GM18520 (cell line): Measurements from ENCODE around the gene KIR3DL1.
"Not testable (repeated sequence)": the region's sequence is repeated elsewhere in the genome, so short reads cannot be mapped to it uniquely, and the experiment has no call there.

ENCODE experiments used
- ATAC-seq: cut with Tn5 transposase; IDR thresholded peaks from one replicate; pipeline ENCODE4 v1.9.1; 2021; ENCODE audit not compliant: unreplicated experiment

The KIR3DL1 gene

DNA sequence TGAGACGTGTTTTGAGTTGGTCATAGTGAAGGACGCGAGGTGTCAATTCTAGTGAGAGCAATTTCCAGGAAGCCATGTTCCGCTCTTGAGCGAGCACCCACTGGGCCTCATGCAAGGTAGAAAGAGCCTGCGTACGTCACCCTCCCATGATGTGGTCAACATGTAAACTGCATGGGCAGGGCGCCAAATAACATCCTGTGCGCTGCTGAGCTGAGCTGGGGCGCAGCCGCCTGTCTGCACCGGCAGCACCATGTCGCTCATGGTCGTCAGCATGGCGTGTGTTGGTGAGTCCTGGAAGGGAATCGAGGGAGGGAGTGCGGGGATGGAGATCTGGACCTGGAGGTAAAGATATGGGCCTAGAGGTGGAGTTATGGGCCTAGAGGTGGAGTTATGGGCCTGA, at the start of gene KIR3DL1:
TSS of gene KIR3DL1 (plus strand) at position 218 of the 400 bp plus-strand sequence.
- ATAC-seq, result not testable (repeated sequence)

DNA sequence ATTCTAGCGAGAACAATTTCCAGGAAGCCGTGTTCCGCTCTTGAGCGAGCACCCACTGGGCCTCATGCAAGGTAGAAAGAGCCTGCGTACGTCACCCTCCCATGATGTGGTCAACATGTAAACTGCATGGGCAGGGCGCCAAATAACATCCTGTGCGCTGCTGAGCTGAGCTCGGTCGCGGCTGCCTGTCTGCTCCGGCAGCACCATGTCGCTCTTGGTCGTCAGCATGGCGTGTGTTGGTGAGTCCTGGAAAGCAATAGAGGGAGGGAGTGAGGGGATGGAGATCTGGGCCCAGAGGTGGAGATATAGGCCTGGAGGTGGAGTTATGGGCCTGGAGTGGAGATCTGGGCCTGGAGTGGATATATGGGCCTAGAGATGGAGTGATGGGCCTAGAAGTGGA, 46.6 kb upstream of the KIR3DL1 start, which contains the start of gene KIR2DL1:
TSS of gene KIR2DL1 (plus strand) at position 148 of the 400 bp plus-strand sequence. CDS start at position 206, 58 bp downstream.
- ATAC-seq, result not testable (repeated sequence)

DNA sequence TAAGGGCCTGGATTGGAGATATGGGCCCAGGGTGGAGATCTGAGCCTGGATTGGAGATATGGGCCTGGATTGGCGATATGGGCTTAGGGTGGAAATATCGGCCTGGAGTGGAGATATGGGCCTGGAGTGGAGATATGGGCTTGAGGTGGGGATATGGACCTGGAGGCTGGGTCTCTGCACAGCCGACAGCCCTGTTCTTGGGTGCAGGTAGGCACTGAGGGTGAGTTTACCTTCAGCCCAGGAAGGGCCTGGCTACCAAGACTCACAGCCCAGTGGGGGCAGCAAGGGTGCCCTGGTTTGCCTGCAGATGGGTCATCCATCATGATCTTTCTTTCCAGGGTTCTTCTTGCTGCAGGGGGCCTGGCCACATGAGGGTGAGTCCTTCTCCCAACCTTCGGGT, 45.8 kb upstream of the KIR3DL1 start:
- not testable (repeated sequence) for ATAC-seq

DNA sequence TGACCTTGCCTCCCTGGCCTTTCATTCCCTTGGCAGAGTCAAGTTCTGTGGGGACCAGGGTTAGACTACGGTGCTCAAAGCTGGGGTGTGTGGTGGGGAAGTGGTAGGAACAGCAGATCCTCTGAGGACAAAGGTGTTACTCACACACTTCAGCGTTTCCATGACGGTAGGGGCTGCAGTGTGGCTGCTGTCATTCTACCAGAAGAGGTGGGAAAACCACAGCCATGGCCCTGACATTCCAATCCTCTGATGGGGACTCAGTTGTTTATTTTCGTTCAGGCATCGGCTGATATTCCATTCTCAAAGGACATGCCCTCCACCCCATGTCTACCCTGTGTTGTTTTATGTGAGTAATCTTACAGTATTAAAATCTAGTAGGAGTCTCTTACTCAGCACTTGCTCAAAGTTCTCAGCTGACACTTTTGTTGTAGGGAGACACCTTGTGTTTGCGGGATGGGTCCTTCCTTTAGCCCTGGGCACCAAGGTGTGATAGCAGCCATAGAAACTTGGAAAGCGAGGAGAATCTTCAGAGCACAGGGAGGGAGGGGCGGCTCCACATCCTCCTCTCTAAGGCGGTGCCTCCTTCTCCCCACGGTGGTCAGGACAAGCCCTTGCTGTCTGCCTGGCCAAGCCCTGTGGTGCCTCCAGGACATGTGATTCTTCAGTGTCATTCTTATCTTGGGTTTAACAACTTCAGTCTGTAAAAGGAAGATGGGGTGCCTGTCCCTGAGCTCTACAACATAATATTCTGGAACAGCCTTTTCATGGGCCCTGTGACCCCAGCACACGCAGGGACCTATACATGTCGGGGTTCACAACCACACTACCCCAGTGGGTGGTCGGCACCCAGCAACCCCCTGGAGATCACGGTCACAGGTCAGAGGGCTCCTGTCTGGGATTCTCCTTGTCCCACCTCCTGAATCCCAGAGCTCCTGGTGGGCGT, 45.0 kb upstream of the KIR3DL1 start:
- ATAC-seq, result not testable (repeated sequence)

DNA sequence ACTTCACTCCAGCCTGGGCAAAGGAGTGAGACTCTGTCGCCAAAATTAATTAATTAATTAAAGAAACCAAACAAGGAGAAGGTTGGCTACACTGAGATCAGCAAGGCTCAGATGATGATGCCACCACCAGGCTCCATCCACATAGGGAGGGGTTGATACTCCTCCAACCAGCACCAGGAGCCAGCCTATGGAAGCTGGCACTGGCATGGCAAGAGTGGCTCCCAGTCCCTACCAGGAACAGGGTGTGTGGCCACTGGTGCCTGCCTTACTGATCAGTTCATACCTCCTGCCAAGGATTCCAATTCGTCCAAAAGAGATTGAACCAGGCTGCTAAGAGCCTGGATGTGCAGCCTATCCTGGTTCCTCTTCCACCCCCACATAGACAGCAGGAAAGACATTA, 43.6 kb upstream of the KIR3DL1 start:
- not testable (repeated sequence) for ATAC-seq

DNA sequence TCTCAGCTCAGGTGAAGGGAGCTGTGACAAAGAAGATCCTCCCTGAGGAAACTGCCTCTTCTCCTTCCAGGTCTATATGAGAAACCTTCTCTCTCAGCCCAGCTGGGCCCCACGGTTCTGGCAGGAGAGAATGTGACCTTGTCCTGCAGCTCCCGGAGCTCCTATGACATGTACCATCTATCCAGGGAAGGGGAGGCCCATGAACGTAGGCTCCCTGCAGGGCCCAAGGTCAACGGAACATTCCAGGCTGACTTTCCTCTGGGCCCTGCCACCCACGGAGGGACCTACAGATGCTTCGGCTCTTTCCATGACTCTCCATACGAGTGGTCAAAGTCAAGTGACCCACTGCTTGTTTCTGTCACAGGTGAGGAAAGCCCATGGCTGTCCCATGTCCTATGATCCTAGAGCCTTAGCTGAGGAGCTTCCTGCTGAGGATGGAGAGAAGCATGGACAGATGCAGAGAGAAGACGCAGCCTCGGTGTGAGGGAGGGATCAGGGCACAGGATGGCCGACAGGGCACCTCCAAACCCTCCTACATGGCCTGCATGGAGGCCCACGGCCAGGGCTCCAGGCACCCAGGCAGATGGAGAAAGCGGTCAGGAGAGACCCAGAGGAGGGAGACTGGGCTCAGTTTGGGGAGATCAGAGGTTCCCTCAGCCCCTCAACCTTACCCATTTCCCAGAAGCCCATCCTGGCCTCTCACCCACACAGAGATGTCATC, 41.0 kb upstream of the KIR3DL1 start:
- not testable (repeated sequence) for ATAC-seq

DNA sequence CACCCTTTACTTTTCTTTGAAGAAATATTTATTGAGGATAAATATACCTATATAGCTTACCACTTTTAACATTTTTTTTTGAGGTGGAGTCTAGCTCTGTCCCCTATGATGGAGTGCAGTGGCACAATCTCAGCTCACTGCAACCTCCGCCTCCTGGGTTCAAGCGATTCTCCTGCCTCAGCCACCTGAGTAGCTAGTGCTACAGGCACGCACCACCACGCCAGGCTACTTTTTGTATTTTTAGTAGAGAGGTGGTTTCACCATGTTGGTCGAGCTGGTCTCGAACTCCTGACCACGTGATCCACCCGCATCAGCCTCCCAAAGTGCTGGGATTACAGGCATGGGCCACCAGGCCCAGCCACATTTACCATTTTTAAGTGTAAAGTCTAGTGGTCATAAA, 40.4 kb upstream of the KIR3DL1 start:
- not testable (repeated sequence) for ATAC-seq

DNA sequence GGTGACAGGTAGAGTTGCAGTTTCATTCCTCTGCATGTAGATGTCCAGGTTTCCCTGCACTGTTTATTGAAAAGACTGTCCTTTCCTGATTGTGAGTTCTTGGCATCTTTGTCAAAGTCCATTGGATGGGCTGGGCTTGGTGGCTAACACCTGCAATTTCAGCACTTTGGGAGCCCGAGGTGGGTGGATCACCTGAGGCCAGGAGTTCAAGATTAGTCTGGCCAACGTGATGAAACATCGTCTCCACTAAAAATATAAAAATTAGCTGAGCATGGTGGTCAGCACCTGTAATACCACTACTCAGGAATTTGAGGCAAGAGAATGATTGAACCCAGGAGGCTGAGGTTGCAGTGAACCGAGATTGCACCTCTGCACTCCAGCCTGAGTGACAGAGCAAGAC, 38.4 kb upstream of the KIR3DL1 start:
- not testable (repeated sequence) for ATAC-seq

DNA sequence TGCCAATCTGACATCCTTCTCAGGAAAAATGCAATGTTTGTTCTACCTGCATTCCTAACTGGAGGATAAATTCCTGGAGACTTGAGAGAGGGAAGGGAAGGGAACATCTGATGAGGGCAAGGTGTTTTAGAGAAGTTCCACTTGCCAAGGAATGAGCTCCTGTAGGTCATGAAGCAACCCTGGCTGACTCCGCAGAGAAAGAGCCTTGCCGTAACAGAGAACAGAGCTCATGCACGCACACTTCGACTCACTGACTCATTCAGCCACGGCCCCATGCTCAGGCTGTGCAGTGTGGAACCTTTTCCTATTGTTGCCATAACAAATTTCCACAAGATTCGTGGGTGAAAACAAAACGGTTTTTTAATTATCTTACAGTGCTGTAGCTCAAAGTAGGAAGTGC, 37.4 kb upstream of the KIR3DL1 start:
- not testable (repeated sequence) for ATAC-seq

DNA sequence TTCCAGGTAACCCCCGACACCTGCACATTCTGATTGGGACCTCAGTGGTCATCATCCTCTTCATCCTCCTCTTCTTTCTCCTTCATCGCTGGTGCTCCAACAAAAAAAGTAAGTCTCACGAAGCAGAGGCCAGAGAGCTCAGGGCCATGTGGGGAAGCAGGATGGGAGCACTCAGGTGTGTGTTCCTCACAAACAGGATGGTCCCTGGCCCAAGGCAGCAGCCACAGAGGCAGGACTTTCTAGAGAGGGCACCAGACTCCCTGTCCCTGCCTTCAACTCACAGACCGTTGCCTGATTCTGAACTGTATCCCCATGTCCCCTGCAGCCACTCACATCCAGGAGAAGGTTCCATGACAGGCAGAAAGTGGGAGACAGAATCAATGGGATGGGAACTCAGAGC, 33.4 kb upstream of the KIR3DL1 start:
- ATAC-seq, result not testable (repeated sequence)

DNA sequence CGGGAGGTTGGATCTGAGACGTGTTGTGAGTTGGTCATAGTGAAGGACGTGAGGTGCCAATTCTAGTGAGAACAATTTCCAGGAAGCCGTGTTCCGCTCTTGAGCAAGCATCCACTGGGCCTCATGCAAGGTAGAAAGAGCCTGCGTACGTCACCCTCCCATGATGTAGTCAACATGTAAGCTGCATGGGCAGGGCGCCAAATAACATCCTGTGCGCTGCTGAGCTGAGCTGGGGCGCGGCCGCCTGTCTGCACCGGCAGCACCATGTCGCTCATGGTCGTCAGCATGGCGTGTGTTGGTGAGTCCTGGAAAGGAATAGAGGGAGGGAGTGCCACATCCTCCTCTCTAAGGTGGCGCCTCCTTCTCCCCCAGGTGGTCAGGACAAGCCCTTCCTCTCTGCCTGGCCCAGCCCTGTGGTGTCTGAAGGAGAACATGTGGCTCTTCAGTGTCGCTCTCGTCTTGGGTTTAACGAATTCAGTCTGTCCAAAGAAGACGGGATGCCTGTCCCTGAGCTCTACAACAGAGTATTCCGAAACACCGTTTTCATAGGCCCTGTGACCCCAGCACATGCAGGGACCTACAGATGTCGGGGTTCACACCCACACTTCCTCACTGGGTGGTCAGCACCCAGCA, 30.1 kb upstream of the KIR3DL1 start:
- not testable (repeated sequence) for ATAC-seq

DNA sequence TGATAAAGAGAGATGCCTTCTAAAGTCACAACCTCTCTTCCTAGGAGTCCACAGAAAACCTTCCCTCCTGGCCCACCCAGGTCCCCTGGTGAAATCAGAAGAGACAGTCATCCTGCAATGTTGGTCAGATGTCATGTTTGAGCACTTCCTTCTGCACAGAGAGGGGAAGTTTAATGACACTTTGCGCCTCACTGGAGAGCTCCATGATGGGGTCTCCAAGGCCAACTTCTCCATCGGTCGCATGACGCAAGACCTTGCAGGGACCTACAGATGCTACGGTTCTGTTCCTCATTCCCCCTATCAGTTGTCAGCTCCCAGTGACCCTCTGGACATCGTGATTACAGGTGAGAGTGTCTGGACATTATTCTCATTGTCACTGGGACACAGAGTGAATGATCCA, 28.1 kb upstream of the KIR3DL1 start:
- ATAC-seq, result not testable (repeated sequence)

DNA sequence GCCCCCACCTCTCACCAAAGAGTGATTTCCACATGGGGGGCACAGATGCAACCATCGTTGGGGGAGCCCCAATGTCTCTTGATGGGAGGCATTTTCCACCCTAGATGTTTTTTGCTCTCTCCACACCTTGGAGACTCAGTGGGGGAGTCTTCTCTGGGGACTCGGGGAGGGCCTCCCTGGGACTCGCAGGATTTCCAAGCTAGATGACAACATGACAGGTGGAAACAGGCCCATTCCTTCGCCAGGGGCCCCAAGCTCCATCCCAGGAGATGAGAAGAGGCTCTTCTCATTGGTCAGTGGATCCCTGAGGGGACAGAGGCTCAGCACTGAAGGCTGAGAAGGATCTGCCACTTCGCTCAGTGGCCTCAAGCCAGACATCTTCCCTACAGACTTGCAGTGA, 25.6 kb upstream of the KIR3DL1 start:
- no peak for ATAC-seq

DNA sequence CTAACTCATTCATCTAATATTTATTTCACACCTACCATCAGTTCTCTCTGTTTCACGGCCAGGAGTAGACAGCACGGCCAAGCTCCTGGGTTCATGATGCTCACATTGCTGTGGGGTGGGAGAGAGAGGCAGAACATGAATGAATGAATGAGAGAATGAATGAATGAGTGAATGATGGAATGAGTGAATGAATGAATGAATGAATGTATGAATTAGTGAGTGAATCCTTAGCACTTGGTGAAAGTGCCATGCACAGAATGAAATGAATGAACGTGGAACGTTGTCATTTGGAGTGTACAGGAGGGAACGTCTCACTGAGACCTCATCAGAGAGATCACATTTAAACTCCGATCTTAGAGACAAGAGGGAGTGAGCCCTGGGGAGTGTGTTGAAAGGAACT, 24.8 kb upstream of the KIR3DL1 start:
- no peak for ATAC-seq

DNA sequence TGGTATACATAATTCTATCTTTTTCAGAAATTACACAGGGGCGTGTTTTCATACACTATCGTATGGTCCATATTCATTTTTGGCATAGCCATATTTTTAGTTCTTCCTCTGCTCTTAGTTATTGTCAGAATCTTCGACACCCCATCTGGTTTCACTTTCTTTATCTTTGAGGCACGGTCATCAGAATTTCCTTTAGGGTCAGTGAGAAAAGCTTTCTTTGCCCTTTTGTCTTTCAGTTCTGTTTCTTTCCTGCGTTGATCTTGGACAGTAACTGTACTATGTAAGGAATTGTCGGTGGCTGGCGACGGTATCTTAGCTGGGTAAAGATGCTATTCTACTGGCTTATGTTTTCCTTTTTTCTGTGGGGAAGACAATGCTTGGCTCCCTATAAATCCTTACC, 23.5 kb upstream of the KIR3DL1 start:
- no peak for ATAC-seq

DNA sequence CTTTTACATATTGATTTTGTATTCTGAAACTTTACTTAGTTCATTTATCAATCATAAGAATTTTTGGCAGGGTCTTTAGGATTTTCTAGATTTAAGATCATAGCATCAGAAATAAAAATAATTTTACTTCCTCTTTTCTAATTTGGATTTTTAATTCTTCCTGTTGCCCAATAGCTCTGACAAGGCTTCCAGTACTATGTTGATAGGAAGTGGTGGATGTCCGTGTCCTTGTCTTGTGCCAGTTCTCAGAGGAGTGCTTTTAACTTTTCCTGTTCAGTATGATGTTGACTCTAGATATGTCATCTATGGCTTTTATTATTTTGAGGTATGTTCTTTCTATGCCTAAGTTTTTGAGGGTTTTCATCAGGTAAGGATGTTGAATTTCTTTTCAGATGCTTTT, 20.5 kb upstream of the KIR3DL1 start:
- ATAC-seq, result no peak

DNA sequence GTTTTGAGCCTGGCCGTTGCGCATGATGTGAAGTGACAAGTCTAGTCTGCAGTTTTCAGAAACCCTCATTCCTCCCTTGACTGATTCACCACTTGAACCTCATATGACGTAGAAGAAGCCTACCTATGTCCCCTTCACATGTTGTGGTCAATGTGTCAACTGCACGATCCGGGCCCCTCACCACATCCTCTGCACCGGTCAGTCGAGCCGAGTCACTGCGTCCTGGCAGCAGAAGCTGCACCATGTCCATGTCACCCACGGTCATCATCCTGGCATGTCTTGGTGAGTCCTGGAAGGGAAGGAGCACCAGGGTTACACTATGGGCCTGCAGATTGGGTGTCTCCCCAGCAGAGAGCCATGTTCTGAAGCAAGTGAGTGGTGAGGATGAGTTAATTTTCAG, 12.9 kb upstream of the KIR3DL1 start, which contains the start of gene KIR2DL4:
TSS of gene KIR2DL4 (plus strand) at position 201 of the 400 bp plus-strand sequence. CDS start at position 243, 42 bp downstream.
- ATAC-seq, result no peak

DNA sequence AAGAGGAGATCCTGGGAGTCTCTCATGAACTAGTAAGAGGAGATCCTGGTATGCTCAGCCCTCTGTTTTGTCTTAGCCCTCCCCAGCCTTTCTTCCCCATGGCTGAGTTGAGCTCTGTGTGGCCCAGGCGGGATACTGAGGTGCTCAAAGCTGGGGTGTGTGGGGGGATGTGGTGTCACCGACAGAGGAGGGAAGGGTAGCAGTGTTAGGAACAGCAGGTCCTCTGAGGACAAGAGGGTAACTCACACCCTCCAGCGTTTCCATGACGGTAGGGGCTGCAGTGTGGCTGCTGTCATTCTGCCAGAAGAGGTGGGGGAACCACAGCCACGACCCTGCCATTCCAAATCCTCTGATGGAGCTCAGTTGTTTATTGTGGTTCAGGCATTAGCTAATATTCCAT, 12.2 kb upstream of the KIR3DL1 start:
- no peak for ATAC-seq

DNA sequence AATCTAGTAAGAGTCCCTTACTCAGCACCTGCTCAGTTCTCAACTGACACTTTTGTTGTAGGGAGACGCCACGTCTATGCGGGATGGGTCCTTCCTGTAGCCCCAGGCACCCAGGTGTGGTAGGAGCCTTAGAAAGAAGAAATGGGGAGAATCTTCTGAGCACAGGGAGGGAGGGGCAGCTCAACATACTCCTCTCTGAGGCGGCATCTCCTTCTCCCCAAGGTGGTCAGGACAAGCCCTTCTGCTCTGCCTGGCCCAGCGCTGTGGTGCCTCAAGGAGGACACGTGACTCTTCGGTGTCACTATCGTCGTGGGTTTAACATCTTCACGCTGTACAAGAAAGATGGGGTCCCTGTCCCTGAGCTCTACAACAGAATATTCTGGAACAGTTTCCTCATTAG, 11.7 kb upstream of the KIR3DL1 start:
- ATAC-seq, result no peak

DNA sequence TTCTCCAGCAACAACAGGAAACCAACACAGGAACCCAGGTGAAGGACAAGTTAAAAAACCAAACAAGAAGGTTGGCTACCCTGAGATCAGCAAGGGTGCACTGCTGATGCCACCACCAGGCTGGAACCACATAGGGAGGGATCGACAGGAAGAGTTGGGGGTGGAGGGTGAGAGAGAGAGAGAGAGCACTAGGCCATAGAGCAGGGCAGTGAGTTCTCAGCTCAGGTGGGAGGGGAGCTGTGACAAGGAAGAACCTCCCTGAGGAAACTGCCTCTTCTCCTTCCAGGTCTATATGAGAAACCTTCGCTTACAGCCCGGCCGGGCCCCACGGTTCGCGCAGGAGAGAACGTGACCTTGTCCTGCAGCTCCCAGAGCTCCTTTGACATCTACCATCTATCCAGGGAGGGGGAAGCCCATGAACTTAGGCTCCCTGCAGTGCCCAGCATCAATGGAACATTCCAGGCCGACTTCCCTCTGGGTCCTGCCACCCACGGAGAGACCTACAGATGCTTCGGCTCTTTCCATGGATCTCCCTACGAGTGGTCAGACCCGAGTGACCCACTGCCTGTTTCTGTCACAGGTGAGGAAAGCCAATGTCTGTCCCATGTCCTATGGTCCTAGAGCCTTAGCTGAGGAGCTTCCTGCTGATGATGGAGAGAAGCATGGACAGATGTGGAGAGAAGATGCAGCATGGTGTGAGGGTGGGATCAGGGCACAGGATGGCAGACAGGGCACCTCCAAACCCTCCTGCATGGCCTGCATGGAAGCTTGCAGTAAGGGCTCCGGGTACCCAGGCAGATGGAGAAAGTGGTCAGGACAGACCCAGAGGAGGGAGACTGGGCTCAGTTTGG, 10.4 kb upstream of the KIR3DL1 start:
- no peak for ATAC-seq
